Heart left ventricle (tissue), 13 donors: Measurements from ENCODE around the gene DMBX1.

ENCODE experiments used
- POLR2A ChIP-seq, 2 donors: fragments of 450-650 bp; IDR thresholded peaks; one replicate each; pipeline ENCODE4 v1.6.1; 2017; ENCODE audit warnings: antibody characterized with exemption in 2 of 2, mild to moderate bottlenecking in 2 of 2, moderate library complexity in 2 of 2
- TF ChIP-seq, protein P1 (sequence below), 12 donors: fragments of 200-600 bp; sonication (generic) in 4 of 12; IDR thresholded peaks; one replicate each; pipeline versions ENCODE4 v1.5.0 to v1.8.0; 2018 to 2022; ENCODE audit warnings: antibody characterized with exemption in 12 of 12, mild to moderate bottlenecking in 5 of 12
- donor health status: ischemic (EF 13 %, LVEDD 7.1; RV severe dilation, severe dysfunction).
- donor health status: DM: no; HTN: yes; CAD: no.
- donor health status: DM: no; HTN: no; CAD: no.
- donor health status: ischemic (EF 25% LVEDD 6.9; RV normal size, moderate dysfunction).
- donor health status: ischemic (EF 25% LVEDD 5.7; RV mildly dilated, moderate dysfunction).
- donor health status: ischemic (EF 35%, LVEDD 5.7; RV mildly dilated, moderate dysfunction).
- donor health status: nonischemic (EF 11% LVEDD 7.7; RV severe dilation, severe dysfunction).
- donor health status: DM: yes; HTN: yes; CAD: no.
- donor health status: PGD.
- donor health status: ischemic (EF 29% LVEDD 5.4; RV normal size, mild dysfunction).
- donor health status: nonischemic (EF 23%, LVEDD 6.1; RV moderate dilation, normal function).

DNA sequence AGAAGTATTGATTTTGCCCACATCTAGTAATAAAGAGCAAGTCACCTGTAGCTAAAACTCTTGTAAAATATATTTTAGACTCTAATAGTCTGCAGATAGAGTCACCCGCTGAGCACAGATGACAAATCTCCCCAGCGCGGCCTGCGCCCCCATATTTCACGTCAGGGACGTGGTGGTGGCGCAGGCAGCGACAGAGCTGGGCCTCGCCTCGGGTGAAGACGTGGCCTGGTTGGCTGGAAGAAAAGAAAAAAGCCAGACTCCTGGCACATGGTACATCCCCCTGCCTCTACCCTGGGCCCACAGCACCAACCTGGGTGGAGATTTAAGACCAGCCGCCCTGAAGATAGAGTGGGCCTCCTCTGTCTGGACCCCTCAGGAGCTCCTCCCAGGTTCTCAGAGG lies 6.0 kb upstream of the DMBX1 start:
- TF ChIP-seq, protein P1, sequence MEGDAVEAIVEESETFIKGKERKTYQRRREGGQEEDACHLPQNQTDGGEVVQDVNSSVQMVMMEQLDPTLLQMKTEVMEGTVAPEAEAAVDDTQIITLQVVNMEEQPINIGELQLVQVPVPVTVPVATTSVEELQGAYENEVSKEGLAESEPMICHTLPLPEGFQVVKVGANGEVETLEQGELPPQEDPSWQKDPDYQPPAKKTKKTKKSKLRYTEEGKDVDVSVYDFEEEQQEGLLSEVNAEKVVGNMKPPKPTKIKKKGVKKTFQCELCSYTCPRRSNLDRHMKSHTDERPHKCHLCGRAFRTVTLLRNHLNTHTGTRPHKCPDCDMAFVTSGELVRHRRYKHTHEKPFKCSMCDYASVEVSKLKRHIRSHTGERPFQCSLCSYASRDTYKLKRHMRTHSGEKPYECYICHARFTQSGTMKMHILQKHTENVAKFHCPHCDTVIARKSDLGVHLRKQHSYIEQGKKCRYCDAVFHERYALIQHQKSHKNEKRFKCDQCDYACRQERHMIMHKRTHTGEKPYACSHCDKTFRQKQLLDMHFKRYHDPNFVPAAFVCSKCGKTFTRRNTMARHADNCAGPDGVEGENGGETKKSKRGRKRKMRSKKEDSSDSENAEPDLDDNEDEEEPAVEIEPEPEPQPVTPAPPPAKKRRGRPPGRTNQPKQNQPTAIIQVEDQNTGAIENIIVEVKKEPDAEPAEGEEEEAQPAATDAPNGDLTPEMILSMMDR (IDR thresholded peaks at IDR 0.05), result no peak
- no peak for TF ChIP-seq POLR2A (IDR thresholded peaks at IDR 0.05)
